Spleen (tissue), 11 donors: ENCODE results near the gene COLEC12. TPM values are rescaled to one million over a fixed set of nuclear protein-coding genes. Genes with fewer than 3 reads are reported as not detected.

Experiments
- DNase-seq: peaks from one replicate; pipeline ENCODE4 v3.0.0-alpha.2; 2020
- H3K27ac ChIP-seq, 8 donors: fragments of 200-600 bp; sonication (generic) in 7 of 8; 1 replicate in 4 of 8; 2 replicates in 4 of 8; pipeline versions ENCODE4 v1.5.0 to v1.8.0; 2016 to 2021; ENCODE audit warnings: inconsistent platforms in 4 of 8, mild to moderate bottlenecking in 4 of 8, moderate library complexity in 1 of 8
- H3K27me3 ChIP-seq, 7 donors: fragments of 200-600 bp; sonication (generic) in 6 of 7; replicated peaks in 1 of 7; 1 replicate in 4 of 7; 2 replicates in 3 of 7; pipeline versions ENCODE4 v1.5.0 to v1.8.0; 2016 to 2021; ENCODE audit warnings: inconsistent platforms in 3 of 7, mild to moderate bottlenecking in 1 of 7
- H3K36me3 ChIP-seq, 6 donors: fragments of 200-600 bp; sonication (generic) in 5 of 6; 1 replicate in 4 of 6; 2 replicates in 2 of 6; pipeline versions ENCODE4 v1.5.0 to v1.8.0; 2016 to 2021; ENCODE audit warnings: inconsistent platforms in 2 of 6
- H3K4me1 ChIP-seq, 6 donors: fragments of 200-600 bp; sonication (generic) in 5 of 6; 1 replicate in 3 of 6; 2 replicates in 3 of 6; pipeline versions ENCODE4 v1.5.0 to v1.8.0; 2016 to 2021; ENCODE audit warnings: inconsistent platforms in 3 of 6
- H3K4me3 ChIP-seq, 8 donors: fragments of 200-600 bp; sonication (generic) in 7 of 8; 1 replicate in 4 of 8; 2 replicates in 4 of 8; pipeline versions ENCODE4 v1.5.0 to v1.8.0; 2016 to 2021; ENCODE audit warnings: inconsistent platforms in 4 of 8, mild to moderate bottlenecking in 4 of 8, moderate library complexity in 2 of 8
- H3K9me3 ChIP-seq, 8 donors: fragments of 200-600 bp; sonication (generic) in 7 of 8; 1 replicate in 4 of 8; 2 replicates in 4 of 8; pipeline versions ENCODE4 v1.5.0 to v1.8.0; 2016 to 2021; ENCODE audit warnings: inconsistent platforms in 4 of 8
- CTCF ChIP-seq, 11 experiments: fragments of 200-600 bp in 7 of 11; fragments of 450-650 bp in 4 of 11; sonication (generic) in 4 of 11; IDR thresholded peaks in 8 of 11; conservative IDR thresholded peaks in 3 of 11; 1 replicate in 7 of 11; 2 replicates in 4 of 11; pipeline versions ENCODE4 v1.4.0 to v1.8.0; 2016 to 2021; ENCODE audit warnings: antibody characterized with exemption in 11 of 11, inconsistent platforms in 4 of 11, mild to moderate bottlenecking in 1 of 11
- POLR2A ChIP-seq, 3 donors: fragments of 450-650 bp; IDR thresholded peaks; one replicate each; pipeline ENCODE4 v1.5.1; 2017; ENCODE audit warnings: antibody characterized with exemption in 3 of 3, mild to moderate bottlenecking in 1 of 3
- POLR2AphosphoS5 ChIP-seq, 3 donors: sonication (generic); formaldehyde crosslinking; IDR thresholded peaks; one replicate each; pipeline ENCODE4 v1.5.1; 2017; ENCODE audit warnings: antibody characterized with exemption in 3 of 3
- WGBS, 5 donors: extraction: QIAGEN DNeasy Blood & Tissue Kit in 3 of 5; methylation state at CpG; one replicate each; pipeline versions ENCODE4 v1.1.5 to v1.1.7; 2013 to 2018; 5-methylcytosine and 5-hydroxymethylcytosine counted together
- intact Hi-C: fragments of 100-400 bp; cut with DNase I; formaldehyde crosslinking; loops from one replicate; pipeline ENCODE4 v1.15.0; 2023; ENCODE audit warnings: low total_unique reads
- polyA plus RNA-seq, 3 donors: library from polyadenylated mRNA; stranded (reverse); fragments of 200-250 nt; gene quantifications; one replicate each; pipeline ENCODE4 v1.2.1, GENCODE V29; 2013
- total RNA-seq, 7 donors: library from RNA; depleted of rRNA in 3 of 7; stranded (reverse); fragments of >200 nt in 3 of 7; fragmentation: NEBNext Ultra II Directional in 4 of 7; extraction: Animal tissue kit (Norgen Biotek cat#: 25700) in 4 of 7; gene quantifications; one replicate each; pipeline versions ENCODE4 v1.1.0 to v1.2.1, GENCODE V29; 2016 to 2021
- donor health status: healthy with polysubstance abuse.
- donor health status: DM: no; HTN: no; CAD: no; lungs with moderate emphysema.
- donor health status: DM: no; HTN: no; CAD: no.
- donor health status: Bipolar disorder and iron deficiency.
- donor health status: healthy.
- donor health status: DM: no; HTN: no; CAD: no.
- donor health status: DM: yes; HTN: yes; CAD: no.

The COLEC12 gene
- total and polyA plus RNA-seq, 10 donors, result 0.13 to 4.5 (median 1.0) TPM

DNA sequence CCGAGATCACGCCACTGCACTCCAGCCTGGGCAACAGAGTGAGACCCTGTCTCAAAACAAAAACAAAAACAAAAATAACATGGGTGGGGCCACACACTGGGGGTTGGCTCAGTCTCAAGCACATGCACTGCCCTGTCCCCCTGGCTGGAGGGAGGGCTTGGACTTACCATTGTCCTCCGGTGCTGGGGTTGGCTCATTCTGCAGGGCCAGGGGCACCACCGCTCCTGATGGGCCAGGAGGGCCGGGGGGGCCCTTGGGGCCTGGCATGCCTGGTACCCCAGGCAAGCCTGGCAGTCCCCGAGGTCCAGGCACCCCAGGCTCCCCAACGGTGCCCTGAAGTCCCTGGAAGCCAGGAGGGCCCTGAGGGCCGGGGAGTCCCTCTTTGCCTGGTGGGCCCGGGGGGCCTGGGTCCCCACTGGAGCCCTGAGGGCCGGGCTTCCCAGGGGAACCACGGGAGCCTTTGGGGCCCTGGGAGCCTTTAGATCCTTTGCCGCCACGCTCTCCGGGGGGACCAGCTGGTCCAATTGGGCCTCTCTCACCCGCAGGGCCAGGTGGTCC, 165.8 kb downstream of the COLEC12 start:
- TF ChIP-seq POLR2A (IDR thresholded peaks at IDR 0.05) (no peak), POLR2AphosphoS5 (IDR thresholded peaks at IDR 0.05) (no peak), CTCF (IDR thresholded peaks at IDR 0.05 in 8 of 11, conservative IDR thresholded peaks at IDR 0.05 in 3 of 11) (no peak)
- Histone ChIP-seq H3K4me3 (no peak overlapping the region), H3K27me3 (peaks cover 0 to 12% (median 0%) of the 10 kb centered on the region in 7 donors), H3K27ac (no peak overlapping the region), H3K4me1 (peaks cover 0 to 19% (median 0%) of the 10 kb centered on the region in 6 donors), H3K36me3 (no peaks in the 10 kb centered on the region), H3K9me3 (no peaks in the 10 kb centered on the region)
- DNase-seq, result no peak
- WGBS, 5 donors, result 80 to 98% (median 91%) methylated on average over 7 to 15 of the region's 15 CpGs
- intact Hi-C loops, result no loop called here

GRCh38 chr18:332721-333510, 167.6 kb downstream of the COLEC12 start:
- Histone ChIP-seq H3K4me3 (no peak overlapping the region), H3K27me3 (peaks cover 0 to 20% (median 0%) of the 10 kb centered on the region in 7 donors), H3K4me1 (peaks cover 0 to 19% (median 0%) of the 10 kb centered on the region in 6 donors), H3K9me3 (no peaks in the 10 kb centered on the region), H3K36me3 (no peaks in the 10 kb centered on the region), H3K27ac (no peak overlapping the region)
- no peak for TF ChIP-seq CTCF (IDR thresholded peaks at IDR 0.05 in 8 of 11, conservative IDR thresholded peaks at IDR 0.05 in 3 of 11)
- no peak for TF ChIP-seq POLR2AphosphoS5 (IDR thresholded peaks at IDR 0.05)
- no peak for TF ChIP-seq POLR2A (IDR thresholded peaks at IDR 0.05)
- WGBS, 5 donors, result 76 to 86% (median 85%) methylated on average over 14 of the region's 14 CpGs
- intact Hi-C loops, result no loop called here
- DNase-seq, result no peak

DNA sequence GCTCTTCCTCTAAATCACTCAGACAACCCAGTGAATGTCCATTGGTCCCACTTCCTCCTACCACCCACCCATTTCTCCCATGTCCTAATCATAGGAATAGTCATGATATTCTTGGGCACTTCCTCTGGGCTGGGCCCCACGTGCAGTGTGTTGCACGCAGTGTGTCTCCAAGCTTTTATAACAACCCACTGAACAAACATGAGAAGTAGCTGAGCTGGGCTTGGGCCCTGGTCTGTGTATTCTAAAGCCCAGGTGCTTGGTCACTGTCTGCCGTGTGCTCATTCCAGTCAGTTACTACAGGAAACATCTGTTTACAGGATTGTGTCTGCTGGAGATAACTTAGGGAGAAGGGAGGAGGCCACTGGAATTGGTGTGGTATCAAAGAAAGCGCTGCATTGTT, 168.5 kb downstream of the COLEC12 start:
- TF ChIP-seq POLR2A (IDR thresholded peaks at IDR 0.05), result no peak
- no peak for TF ChIP-seq CTCF (IDR thresholded peaks at IDR 0.05 in 8 of 11, conservative IDR thresholded peaks at IDR 0.05 in 3 of 11)
- TF ChIP-seq POLR2AphosphoS5 (IDR thresholded peaks at IDR 0.05), result no peak
- Histone ChIP-seq H3K4me1 (peaks cover 0 to 19% (median 0%) of the 10 kb centered on the region in 6 donors), H3K9me3 (no peaks in the 10 kb centered on the region), H3K27me3 (peaks cover 0 to 20% (median 0%) of the 10 kb centered on the region in 7 donors), H3K36me3 (no peaks in the 10 kb centered on the region), H3K27ac (no peak overlapping the region), H3K4me3 (no peak overlapping the region)
- intact Hi-C loops, result no loop called here
- WGBS, 5 donors, result 26 to 36% (median 27%) methylated on average over 4 of the region's 4 CpGs
- no peak for DNase-seq

GRCh38 chr18:331221-331821, 169.2 kb downstream of the COLEC12 start:
- no peak overlapping the region for H3K27ac ChIP-seq
- DNase-seq, result no peak
- TF ChIP-seq POLR2AphosphoS5 (IDR thresholded peaks at IDR 0.05) (no peak), CTCF (IDR thresholded peaks at IDR 0.05 in 8 of 11, conservative IDR thresholded peaks at IDR 0.05 in 3 of 11) (no peak), POLR2A (IDR thresholded peaks at IDR 0.05) (no peak)
- intact Hi-C loops, result no loop called here
- H3K4me3 ChIP-seq, result no peak overlapping the region
- H3K27me3 ChIP-seq, result peaks cover 0 to 20% (median 0%) of the 10 kb centered on the region in 7 donors
- no peaks in the 10 kb centered on the region for H3K36me3 ChIP-seq
- H3K4me1 ChIP-seq, result peaks cover 0 to 14% (median 0%) of the 10 kb centered on the region in 6 donors
- 26 to 46% (median 42%) methylated on average over 12 of the region's 12 CpGs for WGBS, 5 donors
- no peaks in the 10 kb centered on the region for H3K9me3 ChIP-seq
